ENCODE measurements around the gene TMEM14A.
"Not testable (repeated sequence)": the region's sequence is repeated elsewhere in the genome, so short reads cannot be mapped to it uniquely, and the experiment has no call there.

TMEM14A gene

GRCh38 chr6:52704781-52705502 lies 34.0 kb downstream of the TMEM14A start:
- not testable (repeated sequence) for DNase-seq

- DNase-seq, result no peak
These were observed 35.1 kb downstream of the TMEM14A start for GRCh38 chr6:52706001-52706400.

GRCh38 chr6:52707963-52708680 lies 37.2 kb downstream of the TMEM14A start:
- DNase-seq, result no peak

GRCh38 chr6:52712136-52712535 lies 41.2 kb downstream of the TMEM14A start:
- no peak for DNase-seq

- not testable (repeated sequence) for DNase-seq
These were observed 43.8 kb downstream of the TMEM14A start for GRCh38 chr6:52714761-52715160.

GRCh38 chr6:52718550-52718949 lies 47.6 kb downstream of the TMEM14A start:
- DNase-seq, result no peak

- DNase-seq, result no peak
These were observed 49.4 kb downstream of the TMEM14A start for GRCh38 chr6:52720321-52720720.

GRCh38 chr6:52724042-52724405 lies 53.1 kb downstream of the TMEM14A start:
- no peak for DNase-seq

- peak in 5 of 6 experiments; percentile 1 to 29 (median 9) for DNase-seq
These were observed 53.7 kb downstream of the TMEM14A start for GRCh38 chr6:52724406-52725121.

GRCh38 chr6:52725143-52725534 lies 54.2 kb downstream of the TMEM14A start:
- DNase-seq, result no peak

GRCh38 chr6:52725535-52726192 lies 54.8 kb downstream of the TMEM14A start:
- DNase-seq, result no peak

- DNase-seq, result no peak
These were observed 55.3 kb downstream of the TMEM14A start for GRCh38 chr6:52726193-52726542.

- DNase-seq, result no peak
These were observed 56.0 kb downstream of the TMEM14A start for GRCh38 chr6:52726741-52727535.

GRCh38 chr6:52727908-52728307 lies 57.0 kb downstream of the TMEM14A start:
- DNase-seq, result no peak

GRCh38 chr6:52728394-52728793 lies 57.5 kb downstream of the TMEM14A start:
- DNase-seq, result no peak

- DNase-seq, result no peak
These were observed 58.7 kb downstream of the TMEM14A start for GRCh38 chr6:52729576-52729975.

- no peak for DNase-seq
These were observed 60.8 kb downstream of the TMEM14A start for GRCh38 chr6:52731719-52732118.

GRCh38 chr6:52733172-52733571 lies 62.3 kb downstream of the TMEM14A start:
- DNase-seq, result no peak

- DNase-seq, result no peak
These were observed 63.2 kb downstream of the TMEM14A start for GRCh38 chr6:52734072-52734471.

GRCh38 chr6:52735071-52735470 lies 64.2 kb downstream of the TMEM14A start:
- no peak for DNase-seq

GRCh38 chr6:52736145-52736544 lies 65.2 kb downstream of the TMEM14A start:
- DNase-seq, result no peak

All from stimulated activated naive CD4-positive, alpha-beta T cell (primary cell).